Measurements from ENCODE around the gene SMIM20.

Gene SMIM20

GRCh38 chr4:25888781-25889180 lies 25.2 kb upstream of the SMIM20 start:
- no peak for TF ChIP-seq POLR2A (IDR thresholded peaks at IDR 0.05; ENCODE audit: extremely low read depth, insufficient read length)
- no peak for TF ChIP-seq MYC (IDR thresholded peaks at IDR 0.05; ENCODE audit: low read depth, low read length)
- TF ChIP-seq MAX (IDR thresholded peaks at IDR 0.05; ENCODE audit: low read depth, low read length): no peak
- no peak for TF ChIP-seq CTCF (IDR thresholded peaks at IDR 0.05; ENCODE audit: low read depth, low read length)
- no peak for DNase-seq (ENCODE audit: low read depth)
- H3K4me3 ChIP-seq (ENCODE audit: low read depth, low read length): no peak overlapping the region

- DNase-seq (ENCODE audit: low read depth): no peak
- no peak overlapping the region for H3K4me3 ChIP-seq (ENCODE audit: low read depth, low read length)
- no peak for TF ChIP-seq CTCF (IDR thresholded peaks at IDR 0.05; ENCODE audit: low read depth, low read length)
- no peak for TF ChIP-seq POLR2A (IDR thresholded peaks at IDR 0.05; ENCODE audit: extremely low read depth, insufficient read length)
- TF ChIP-seq MYC (IDR thresholded peaks at IDR 0.05; ENCODE audit: low read depth, low read length): no peak
- no peak for TF ChIP-seq MAX (IDR thresholded peaks at IDR 0.05; ENCODE audit: low read depth, low read length)
These were observed 24.2 kb upstream of the SMIM20 start for GRCh38 chr4:25889589-25890503.

- no peak for DNase-seq (ENCODE audit: low read depth)
- TF ChIP-seq POLR2A (IDR thresholded peaks at IDR 0.05; ENCODE audit: extremely low read depth, insufficient read length) (no peak), MAX (IDR thresholded peaks at IDR 0.05; ENCODE audit: low read depth, low read length) (no peak), MYC (IDR thresholded peaks at IDR 0.05; ENCODE audit: low read depth, low read length) (no peak), CTCF (IDR thresholded peaks at IDR 0.05; ENCODE audit: low read depth, low read length) (no peak)
- H3K4me3 ChIP-seq (ENCODE audit: low read depth, low read length): no peak overlapping the region
These were observed 23.2 kb upstream of the SMIM20 start for GRCh38 chr4:25890571-25891485.

GRCh38 chr4:25892796-25893195 lies 21.2 kb upstream of the SMIM20 start:
- H3K4me3 ChIP-seq (ENCODE audit: low read depth, low read length): no peak overlapping the region
- no peak for DNase-seq (ENCODE audit: low read depth)
- TF ChIP-seq POLR2A (IDR thresholded peaks at IDR 0.05; ENCODE audit: extremely low read depth, insufficient read length) (no peak), MYC (IDR thresholded peaks at IDR 0.05; ENCODE audit: low read depth, low read length) (no peak), CTCF (IDR thresholded peaks at IDR 0.05; ENCODE audit: low read depth, low read length) (no peak), MAX (IDR thresholded peaks at IDR 0.05; ENCODE audit: low read depth, low read length) (no peak)

- no peak overlapping the region for H3K4me3 ChIP-seq (ENCODE audit: low read depth, low read length)
- DNase-seq (ENCODE audit: low read depth): no peak
- no peak for TF ChIP-seq MYC (IDR thresholded peaks at IDR 0.05; ENCODE audit: low read depth, low read length)
- TF ChIP-seq POLR2A (IDR thresholded peaks at IDR 0.05; ENCODE audit: extremely low read depth, insufficient read length): no peak
- TF ChIP-seq MAX (IDR thresholded peaks at IDR 0.05; ENCODE audit: low read depth, low read length): no peak
These were observed 17.1 kb upstream of the SMIM20 start for GRCh38 chr4:25896776-25897539.
